HEK293 (cell line): ENCODE measurements around the gene CEP170B.

Experiments used
- FEZF1 ChIP-seq: fragments of 450-650 bp; formaldehyde crosslinking; IDR thresholded peaks from 2 replicates; pipeline ENCODE4 v1.5.1; 2016; ENCODE audit warnings: missing biosample characterization, missing genetic modification characterization
- GLI4 ChIP-seq: fragments of 450-650 bp; formaldehyde crosslinking; IDR thresholded peaks from 2 replicates; pipeline ENCODE4 v1.5.1; 2016; ENCODE audit warnings: missing biosample characterization, missing genetic modification characterization
- YY2 ChIP-seq: fragments of 450-650 bp; formaldehyde crosslinking; IDR thresholded peaks from 2 replicates; pipeline ENCODE4 v1.5.1; 2016; ENCODE audit warnings: missing biosample characterization, missing genetic modification characterization
- ZFP69B ChIP-seq: fragments of 450-650 bp; formaldehyde crosslinking; IDR thresholded peaks from 2 replicates; pipeline ENCODE4 v1.5.1; 2016; ENCODE audit warnings: missing biosample characterization, missing genetic modification characterization
- ZNF155 ChIP-seq: fragments of 450-650 bp; formaldehyde crosslinking; IDR thresholded peaks from 2 replicates; pipeline ENCODE4 v1.5.1; 2016; ENCODE audit warnings: missing biosample characterization, missing genetic modification characterization
- ZNF426 ChIP-seq: fragments of 450-650 bp; formaldehyde crosslinking; IDR thresholded peaks from 2 replicates; pipeline ENCODE4 v1.5.1; 2017; ENCODE audit warnings: missing biosample characterization, missing genetic modification characterization, mild to moderate bottlenecking, inconsistent platforms, moderate library complexity
- ZNF433 ChIP-seq: fragments of 450-650 bp; formaldehyde crosslinking; IDR thresholded peaks from 2 replicates; pipeline ENCODE4 v1.5.1; 2016; ENCODE audit warnings: missing biosample characterization, missing genetic modification characterization, low read depth
- ZNF561 ChIP-seq: fragments of 450-650 bp; IDR thresholded peaks from 2 replicates; pipeline ENCODE4 v1.5.1; 2018; ENCODE audit warnings: missing biosample characterization, missing genetic modification characterization, borderline replicate concordance
- ZSCAN23 ChIP-seq: fragments of 450-650 bp; formaldehyde crosslinking; IDR thresholded peaks from 2 replicates; pipeline ENCODE4 v1.5.1; 2016; ENCODE audit warnings: missing biosample characterization, missing genetic modification characterization
- TF ChIP-seq, protein P1 (sequence below): fragments of 450-650 bp; formaldehyde crosslinking; IDR thresholded peaks from 2 replicates; pipeline ENCODE4 v1.5.1; 2016; ENCODE audit warnings: missing biosample characterization, missing genetic modification characterization

DNA sequence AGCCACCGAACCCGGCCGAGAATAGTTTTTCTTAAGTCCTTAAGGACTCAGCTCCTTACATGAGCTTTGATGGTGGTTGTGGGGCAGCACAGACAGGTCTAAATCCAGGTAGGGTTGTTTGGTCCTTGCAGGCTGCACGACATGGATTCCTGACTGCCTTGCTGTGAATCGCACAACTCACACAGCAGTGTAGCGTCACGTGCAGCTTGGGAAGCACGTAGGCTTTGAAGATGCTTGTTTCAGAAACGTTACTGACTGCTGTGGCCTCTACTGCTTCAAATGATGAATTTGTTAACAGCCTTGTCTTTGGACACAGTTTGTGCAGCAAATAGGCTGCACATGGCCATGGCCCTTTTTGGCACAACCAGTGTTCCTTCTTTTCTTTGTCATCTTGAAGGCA lies 34.3 kb upstream of the CEP170B start:
- TF ChIP-seq ZFP69B: no peak
- TF ChIP-seq ZNF426 (tag by site-specific recombination): no peak
- TF ChIP-seq, protein P1, sequence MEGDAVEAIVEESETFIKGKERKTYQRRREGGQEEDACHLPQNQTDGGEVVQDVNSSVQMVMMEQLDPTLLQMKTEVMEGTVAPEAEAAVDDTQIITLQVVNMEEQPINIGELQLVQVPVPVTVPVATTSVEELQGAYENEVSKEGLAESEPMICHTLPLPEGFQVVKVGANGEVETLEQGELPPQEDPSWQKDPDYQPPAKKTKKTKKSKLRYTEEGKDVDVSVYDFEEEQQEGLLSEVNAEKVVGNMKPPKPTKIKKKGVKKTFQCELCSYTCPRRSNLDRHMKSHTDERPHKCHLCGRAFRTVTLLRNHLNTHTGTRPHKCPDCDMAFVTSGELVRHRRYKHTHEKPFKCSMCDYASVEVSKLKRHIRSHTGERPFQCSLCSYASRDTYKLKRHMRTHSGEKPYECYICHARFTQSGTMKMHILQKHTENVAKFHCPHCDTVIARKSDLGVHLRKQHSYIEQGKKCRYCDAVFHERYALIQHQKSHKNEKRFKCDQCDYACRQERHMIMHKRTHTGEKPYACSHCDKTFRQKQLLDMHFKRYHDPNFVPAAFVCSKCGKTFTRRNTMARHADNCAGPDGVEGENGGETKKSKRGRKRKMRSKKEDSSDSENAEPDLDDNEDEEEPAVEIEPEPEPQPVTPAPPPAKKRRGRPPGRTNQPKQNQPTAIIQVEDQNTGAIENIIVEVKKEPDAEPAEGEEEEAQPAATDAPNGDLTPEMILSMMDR: no peak
- no peak for TF ChIP-seq ZSCAN23 (tag by site-specific recombination)
- no peak for TF ChIP-seq FEZF1
- no peak for TF ChIP-seq ZNF155 (tag by site-specific recombination)
- TF ChIP-seq GLI4 (tag by site-specific recombination): no peak
- TF ChIP-seq YY2 (tag by site-specific recombination): no peak
- TF ChIP-seq ZNF433: no peak
- no peak for TF ChIP-seq ZNF561 (tag by site-specific recombination)
